ENCODE data around the gene MBD3L4. TPM values are rescaled to one million over a fixed set of nuclear protein-coding genes. Genes with fewer than 3 reads are reported as not detected.
"Not testable (repeated sequence)": the region's sequence is repeated elsewhere in the genome, so short reads cannot be mapped to it uniquely, and the experiment has no call there.

MBD3L4 gene
- total RNA-seq, 1 experiment from 2014 or later, result not detected

- DNase-seq (ENCODE audit: low spot score); in situ Hi-C loops (cut with HindIII; ENCODE audit: low sequenced_read_pairs): not testable (repeated sequence)
These were observed 14.8 kb upstream of the MBD3L4 start for GRCh38 chr19:7054635-7055368.

- DNase-seq (ENCODE audit: low spot score); in situ Hi-C loops (cut with HindIII; ENCODE audit: low sequenced_read_pairs): not testable (repeated sequence)
These were observed 12.9 kb upstream of the MBD3L4 start for GRCh38 chr19:7052896-7053295.

- in situ Hi-C loops (cut with HindIII; ENCODE audit: low sequenced_read_pairs); DNase-seq (ENCODE audit: low spot score): not testable (repeated sequence)
These were observed 11.4 kb upstream of the MBD3L4 start for GRCh38 chr19:7051421-7051820.

GRCh38 chr19:7049021-7049420 is 9.0 kb upstream of the MBD3L4 start, which contains the start of gene MBD3L2:
Gene MBD3L2, plus strand, starts transcription at chr19:7049321. Its CDS starts 53 bp downstream, at chr19:7049374.
- DNase-seq (ENCODE audit: low spot score); in situ Hi-C loops (cut with HindIII; ENCODE audit: low sequenced_read_pairs): not testable (repeated sequence)

- DNase-seq (ENCODE audit: low spot score); in situ Hi-C loops (cut with HindIII; ENCODE audit: low sequenced_read_pairs): not testable (repeated sequence)
These were observed 1.6 kb upstream of the MBD3L4 start for GRCh38 chr19:7041563-7041962.

GRCh38 chr19:7030278-7030677 is 9.7 kb downstream of the MBD3L4 start, which contains the start of gene MBD3L5:
Gene MBD3L5, plus strand, starts transcription at chr19:7030578. Its CDS starts 34 bp downstream, at chr19:7030612.
- in situ Hi-C loops (cut with HindIII; ENCODE audit: low sequenced_read_pairs); DNase-seq (ENCODE audit: low spot score): not testable (repeated sequence)

- DNase-seq (ENCODE audit: low spot score); in situ Hi-C loops (cut with HindIII; ENCODE audit: low sequenced_read_pairs): not testable (repeated sequence)
These were observed 11.2 kb downstream of the MBD3L4 start for GRCh38 chr19:7028790-7029189.

GRCh38 chr19:7021331-7021730 is 18.6 kb downstream of the MBD3L4 start, which contains the start of gene MBD3L2B:
Gene MBD3L2B, minus strand, starts transcription at chr19:7021431. Its CDS starts 34 bp downstream, at chr19:7021397.
- DNase-seq (ENCODE audit: low spot score); in situ Hi-C loops (cut with HindIII; ENCODE audit: low sequenced_read_pairs): not testable (repeated sequence)

GRCh38 chr19:7018828-7019227 is 21.2 kb downstream of the MBD3L4 start:
- in situ Hi-C loops (cut with HindIII; ENCODE audit: low sequenced_read_pairs), result no loop called here

GRCh38 chr19:7013678-7014077 is 26.3 kb downstream of the MBD3L4 start:
- no peak for DNase-seq (ENCODE audit: low spot score)
- in situ Hi-C loops (cut with HindIII; ENCODE audit: low sequenced_read_pairs), result no loop called here

More at GRCh38 chr19:7018828-7019227, 21.2 kb downstream of the MBD3L4 start:
- DNase-seq (ENCODE audit: low spot score), result no peak

- in situ Hi-C loops (cut with HindIII; ENCODE audit: low sequenced_read_pairs), result no loop called here
- DNase-seq (ENCODE audit: low spot score), result no peak
These were observed 29.0 kb downstream of the MBD3L4 start for GRCh38 chr19:7010722-7011593.

GRCh38 chr19:7007859-7008258 is 32.1 kb downstream of the MBD3L4 start:
- no peak for DNase-seq (ENCODE audit: low spot score)
- in situ Hi-C loops (cut with HindIII; ENCODE audit: low sequenced_read_pairs), result no loop called here

GRCh38 chr19:7006135-7006704 is 33.8 kb downstream of the MBD3L4 start:
- DNase-seq (ENCODE audit: low spot score), result no peak
- in situ Hi-C loops (cut with HindIII; ENCODE audit: low sequenced_read_pairs), result no loop called here

GRCh38 chr19:7004313-7004931 is 35.6 kb downstream of the MBD3L4 start:
- in situ Hi-C loops (cut with HindIII; ENCODE audit: low sequenced_read_pairs), result no loop called here
- DNase-seq (ENCODE audit: low spot score), result no peak

GRCh38 chr19:7000816-7001215 is 39.2 kb downstream of the MBD3L4 start:
- in situ Hi-C loops (cut with HindIII; ENCODE audit: low sequenced_read_pairs), result no loop called here
- DNase-seq (ENCODE audit: low spot score), result no peak

- in situ Hi-C loops (cut with HindIII; ENCODE audit: low sequenced_read_pairs), result no loop called here
- DNase-seq (ENCODE audit: low spot score), result no peak
These were observed 39.6 kb downstream of the MBD3L4 start for GRCh38 chr19:7000333-7000732.

GRCh38 chr19:6999933-7000332 is 40.0 kb downstream of the MBD3L4 start:
- in situ Hi-C loops (cut with HindIII; ENCODE audit: low sequenced_read_pairs), result no loop called here
- no peak for DNase-seq (ENCODE audit: low spot score)

GRCh38 chr19:6997679-6998445 is 42.1 kb downstream of the MBD3L4 start:
- in situ Hi-C loops (cut with HindIII; ENCODE audit: low sequenced_read_pairs), result no loop called here
- no peak for DNase-seq (ENCODE audit: low spot score)

Measured in G401 (cell line).